ENCODE measurements around the gene RAB11FIP4. TPM values are rescaled to one million over a fixed set of nuclear protein-coding genes. Genes with fewer than 3 reads are reported as not detected.

The RAB11FIP4 gene
- total and polyA plus RNA-seq, 2 of the 8 experiments (the other 6 are each of a cell fraction or from before 2014, with no cell fraction given), result 21.7 to 53.2 TPM

DNA sequence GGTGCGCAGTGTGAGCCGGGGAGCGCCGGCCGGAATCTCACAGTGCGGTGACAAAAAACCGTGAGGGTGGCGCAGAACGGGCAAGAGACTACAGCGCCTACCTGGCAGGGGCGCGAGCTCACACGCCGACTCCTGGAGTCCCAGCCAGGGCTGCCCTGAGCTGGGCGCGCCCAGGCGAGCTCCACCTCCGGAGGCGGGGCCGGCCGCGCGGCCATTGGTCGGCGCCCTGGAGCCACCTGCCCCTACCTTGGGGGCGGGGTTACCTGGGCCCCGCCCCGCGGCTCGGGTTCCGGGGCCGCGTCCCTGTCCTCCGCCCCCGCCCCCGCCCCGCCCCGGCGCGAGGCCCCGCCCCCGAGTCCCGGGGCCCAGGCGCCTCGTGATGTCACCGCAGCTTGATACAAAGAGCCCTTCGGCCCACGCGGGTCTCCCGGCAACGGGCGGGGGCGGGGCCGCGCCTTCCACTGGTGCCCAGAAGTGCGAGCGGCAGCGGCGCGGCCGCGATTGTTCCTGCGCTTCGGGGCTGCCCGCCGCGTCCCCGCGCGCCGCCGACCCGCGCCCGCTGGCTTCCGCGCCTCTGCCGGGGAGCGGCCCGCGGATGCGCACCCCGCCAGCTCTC, 96.3 kb downstream of the RAB11FIP4 start:
- Histone ChIP-seq H3K4me1 (replicated peaks in 1 of 4; ENCODE audit: control insufficient read depth in 3 of 4, insufficient read depth in 4 of 4, low read length in 3 of 4) (peaks cover 7 to 35% (median 25%) of the 10 kb centered on the region in 4 experiments), H3K56ac (replicated peaks; ENCODE audit: insufficient read length, low read depth, low read length) (no peak overlapping the region), H2AFZ (ENCODE audit: low read length) (no peak overlapping the region), H3K9me3 (ENCODE audit: insufficient read depth in 2 of 2, low read depth in 1 of 2, low read length in 1 of 2) (no peaks in the 10 kb centered on the region), H3K79me2 (ENCODE audit: control insufficient read depth in 1 of 2, insufficient read depth in 2 of 2, low read length in 2 of 2) (peaks cover 0 to 25% of the 10 kb centered on the region in 2 experiments; a peak in 2 of 4 replicates), H4K8ac (ENCODE audit: extremely low read depth, insufficient read depth, low read length) (peak overlapping the region; percentile 75), H4K91ac (replicated peaks; ENCODE audit: insufficient read length, low read length) (no peak overlapping the region), H3K4ac (replicated peaks; ENCODE audit: insufficient read length, low read depth, low read length) (no peak overlapping the region), H2BK5ac (ENCODE audit: low read depth, low read length) (no peak overlapping the region), H3K27ac (ENCODE audit: low read depth, low read length) (peak overlapping the region; percentile 4; the same call in 1 of the 2 replicates), H2BK15ac (ENCODE audit: low read length) (no peak overlapping the region), H3K9ac (replicated peaks in 1 of 4; ENCODE audit: extremely low read depth in 1 of 4, low read depth in 3 of 4, low read length in 3 of 4) (peak overlapping the region; percentile 24 to 91 (median 68); a peak in 6 of 7 replicates), H3K4me3 (ENCODE audit: extremely low read depth in 1 of 4, insufficient read depth in 2 of 4, low read depth in 3 of 4, low read length in 4 of 4) (peak overlapping the region; percentile 70 to 82 (median 72)), H3K23me2 (ENCODE audit: low read depth, low read length) (peaks cover 18% of the 10 kb centered on the region; the same call in 1 of the 2 replicates), H2BK20ac (ENCODE audit: low read length) (no peak overlapping the region), H3K27me3 (replicated peaks in 1 of 4; ENCODE audit: control insufficient read depth in 3 of 4, extremely low read depth in 1 of 4, insufficient read depth in 3 of 4, low read length in 3 of 4) (peaks cover 0 to 5% (median 2%) of the 10 kb centered on the region in 4 experiments; a peak in 1 of 7 replicates), H3K36me3 (ENCODE audit: control insufficient read depth in 2 of 4, insufficient read depth in 4 of 4, low read length in 3 of 4) (no peaks in the 10 kb centered on the region), H3K18ac (ENCODE audit: extremely low read depth, low read length) (no peak overlapping the region; the same call in 1 of the 2 replicates), H3K79me1 (ENCODE audit: low read depth, low read length) (0 out of 2 replicates have a peak, but pooled peaks cover 9% of the 10 kb centered on the region), H4K20me1 (replicated peaks in 1 of 2; ENCODE audit: control insufficient read depth in 1 of 2, insufficient read depth in 2 of 2, low read length in 2 of 2) (peaks cover 0 to 15% of the 10 kb centered on the region in 2 experiments), H2BK120ac (replicated peaks; ENCODE audit: low read depth, low read length) (no peak overlapping the region), H2BK12ac (ENCODE audit: low read depth, low read length) (no peak overlapping the region), H3K23ac (ENCODE audit: insufficient read length) (no peak overlapping the region), H2AK5ac (ENCODE audit: low read depth, low read length) (no peak overlapping the region), H3K14ac (ENCODE audit: insufficient read length) (no peak overlapping the region), H3K4me2 (ENCODE audit: insufficient read depth in 1 of 2, low read depth in 2 of 2, low read length in 2 of 2) (peak overlapping the region; percentile 81 to 97), H4K5ac (ENCODE audit: insufficient read length, low read depth, low read length) (no peak overlapping the region)
- ChIA-PET POLR2A (ENCODE audit: partially characterized antibody) (interaction anchor here (0.7 to 3.6 kb wide), 10 partner anchors 9 to 101 kb away, joined by 3 to 36 read pairs (median 3); no protein-coding TSS in a partner anchor), CTCF (ENCODE audit: partially characterized antibody) (interaction anchor here (0.6 to 3.0 kb wide), 9 partner anchors 10 to 98 kb away, joined by 3 to 9 read pairs (median 5); no protein-coding TSS in a partner anchor)
- DNase-seq (ENCODE audit: low read depth in 1 of 2, low spot score in 2 of 2) (peak; percentile 86), FAIRE-seq (no peak)
- 1% methylated on average over 15 of the region's 83 CpGs; no CpG with 5 or more reads in 1 of the 2 experiments for WGBS, 2 experiments (ENCODE audit: extremely low coverage in 1 of 2, insufficient coverage in 1 of 2, insufficient read length in 1 of 2, insufficient replicate concordance in 2 of 2, low coverage in 1 of 2, low lambda C conversion rate in 2 of 2, missing lambda C conversion rate in 1 of 2)
- TF ChIP-seq SP1 (IDR thresholded peaks at IDR 0.05; ENCODE audit: low read depth, low read length), result 0 out of 2 replicates have a peak, but pooled peaks have one; percentile 65
